HL-60 (cell line): ENCODE data around the gene RNU6-8.

ENCODE experiments used
- GABPA ChIP-seq: IDR thresholded peaks from 2 replicates; pipeline ENCODE4 v1.6.1; 2012; ENCODE audit warnings: low read depth
- POLR2AphosphoS5 ChIP-seq: IDR thresholded peaks from 2 replicates; pipeline ENCODE4 v1.6.1; 2012; ENCODE audit warnings: low read depth
- SPI1 ChIP-seq: IDR thresholded peaks from 2 replicates; pipeline ENCODE4 v1.6.1; 2012; ENCODE audit warnings: low read depth, mild to moderate bottlenecking, borderline replicate concordance
- TF ChIP-seq, protein P1 (sequence below): IDR thresholded peaks from one replicate; pipeline ENCODE4 v1.5.1; 2011; ENCODE audit warnings: low read length, control low read depth, inconsistent platforms; ENCODE audit not compliant: insufficient read depth
- TF ChIP-seq, protein P2 (sequence below): IDR thresholded peaks from 2 replicates; pipeline ENCODE4 v1.6.1; 2012; ENCODE audit warnings: low read depth; ENCODE audit not compliant: insufficient replicate concordance

DNA sequence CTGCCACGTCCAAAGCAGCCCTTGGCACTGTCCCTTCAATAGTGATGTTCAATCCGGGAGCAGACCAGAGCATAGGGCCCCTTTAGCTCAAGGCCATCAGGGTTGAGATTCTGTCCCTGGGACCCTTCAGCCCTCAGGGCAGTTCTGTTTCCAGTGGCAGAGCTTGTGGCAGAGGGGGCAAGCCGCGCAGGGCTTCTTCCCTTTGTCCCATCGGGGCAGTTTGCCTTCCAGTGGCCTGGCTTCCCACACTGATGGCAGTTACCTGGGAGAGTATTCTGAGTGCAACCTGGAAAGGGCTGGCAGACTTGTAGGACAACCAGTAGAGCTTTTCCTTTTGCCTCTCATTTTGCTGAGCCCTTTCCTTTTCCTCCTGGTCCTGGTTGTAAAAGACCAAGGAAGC, 43.7 kb upstream of the RNU6-8 start:
- TF ChIP-seq, protein P1, sequence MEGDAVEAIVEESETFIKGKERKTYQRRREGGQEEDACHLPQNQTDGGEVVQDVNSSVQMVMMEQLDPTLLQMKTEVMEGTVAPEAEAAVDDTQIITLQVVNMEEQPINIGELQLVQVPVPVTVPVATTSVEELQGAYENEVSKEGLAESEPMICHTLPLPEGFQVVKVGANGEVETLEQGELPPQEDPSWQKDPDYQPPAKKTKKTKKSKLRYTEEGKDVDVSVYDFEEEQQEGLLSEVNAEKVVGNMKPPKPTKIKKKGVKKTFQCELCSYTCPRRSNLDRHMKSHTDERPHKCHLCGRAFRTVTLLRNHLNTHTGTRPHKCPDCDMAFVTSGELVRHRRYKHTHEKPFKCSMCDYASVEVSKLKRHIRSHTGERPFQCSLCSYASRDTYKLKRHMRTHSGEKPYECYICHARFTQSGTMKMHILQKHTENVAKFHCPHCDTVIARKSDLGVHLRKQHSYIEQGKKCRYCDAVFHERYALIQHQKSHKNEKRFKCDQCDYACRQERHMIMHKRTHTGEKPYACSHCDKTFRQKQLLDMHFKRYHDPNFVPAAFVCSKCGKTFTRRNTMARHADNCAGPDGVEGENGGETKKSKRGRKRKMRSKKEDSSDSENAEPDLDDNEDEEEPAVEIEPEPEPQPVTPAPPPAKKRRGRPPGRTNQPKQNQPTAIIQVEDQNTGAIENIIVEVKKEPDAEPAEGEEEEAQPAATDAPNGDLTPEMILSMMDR: no peak
- TF ChIP-seq SPI1: no peak
- no peak for TF ChIP-seq POLR2AphosphoS5
- TF ChIP-seq GABPA: no peak
- TF ChIP-seq, protein P2, sequence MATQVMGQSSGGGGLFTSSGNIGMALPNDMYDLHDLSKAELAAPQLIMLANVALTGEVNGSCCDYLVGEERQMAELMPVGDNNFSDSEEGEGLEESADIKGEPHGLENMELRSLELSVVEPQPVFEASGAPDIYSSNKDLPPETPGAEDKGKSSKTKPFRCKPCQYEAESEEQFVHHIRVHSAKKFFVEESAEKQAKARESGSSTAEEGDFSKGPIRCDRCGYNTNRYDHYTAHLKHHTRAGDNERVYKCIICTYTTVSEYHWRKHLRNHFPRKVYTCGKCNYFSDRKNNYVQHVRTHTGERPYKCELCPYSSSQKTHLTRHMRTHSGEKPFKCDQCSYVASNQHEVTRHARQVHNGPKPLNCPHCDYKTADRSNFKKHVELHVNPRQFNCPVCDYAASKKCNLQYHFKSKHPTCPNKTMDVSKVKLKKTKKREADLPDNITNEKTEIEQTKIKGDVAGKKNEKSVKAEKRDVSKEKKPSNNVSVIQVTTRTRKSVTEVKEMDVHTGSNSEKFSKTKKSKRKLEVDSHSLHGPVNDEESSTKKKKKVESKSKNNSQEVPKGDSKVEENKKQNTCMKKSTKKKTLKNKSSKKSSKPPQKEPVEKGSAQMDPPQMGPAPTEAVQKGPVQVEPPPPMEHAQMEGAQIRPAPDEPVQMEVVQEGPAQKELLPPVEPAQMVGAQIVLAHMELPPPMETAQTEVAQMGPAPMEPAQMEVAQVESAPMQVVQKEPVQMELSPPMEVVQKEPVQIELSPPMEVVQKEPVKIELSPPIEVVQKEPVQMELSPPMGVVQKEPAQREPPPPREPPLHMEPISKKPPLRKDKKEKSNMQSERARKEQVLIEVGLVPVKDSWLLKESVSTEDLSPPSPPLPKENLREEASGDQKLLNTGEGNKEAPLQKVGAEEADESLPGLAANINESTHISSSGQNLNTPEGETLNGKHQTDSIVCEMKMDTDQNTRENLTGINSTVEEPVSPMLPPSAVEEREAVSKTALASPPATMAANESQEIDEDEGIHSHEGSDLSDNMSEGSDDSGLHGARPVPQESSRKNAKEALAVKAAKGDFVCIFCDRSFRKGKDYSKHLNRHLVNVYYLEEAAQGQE: no peak
